Smooth muscle cell (in vitro differentiated cells): Measurements from ENCODE around the gene LRRC3. TPM values are rescaled to one million over a fixed set of nuclear protein-coding genes. Genes with fewer than 3 reads are reported as not detected.
A peak's percentile ranks its signal among the peaks of the same experiment; 100 is the strongest.

Source experiments
- DNase-seq: peaks from one replicate; lab custom pipeline; 2025; ENCODE audit not compliant: unreplicated experiment; lab: John Stamatoyannopoulos, UW
- H2AFZ ChIP-seq: fragments of 200-600 bp; sonication (generic); 2 replicates; pipeline ENCODE4 v1.6.0; 2016; ENCODE audit warnings: antibody characterized with exemption, low read depth, mild to moderate bottlenecking
- H3F3A ChIP-seq: fragments of 200-600 bp; sonication (generic); 2 replicates; pipeline ENCODE4 v1.6.0; 2017; ENCODE audit warnings: antibody characterized with exemption, low read depth
- H3K27ac ChIP-seq: fragments of 200-600 bp; sonication (generic); 2 replicates; pipeline ENCODE4 v1.5.1; 2016; ENCODE audit warnings: low read depth, mild to moderate bottlenecking
- H3K27me3 ChIP-seq: fragments of 200-600 bp; sonication (generic); 2 replicates; pipeline ENCODE4 v1.6.1; 2016; ENCODE audit warnings: low read depth, mild to moderate bottlenecking
- H3K36me3 ChIP-seq: fragments of 200-600 bp; sonication (generic); 2 replicates; pipeline ENCODE4 v1.5.1; 2016; ENCODE audit warnings: low read depth
- H3K4me1 ChIP-seq: fragments of 200-600 bp; sonication (generic); 2 replicates; pipeline ENCODE4 v1.5.1; 2016; ENCODE audit warnings: low read depth
- H3K4me2 ChIP-seq: fragments of 200-600 bp; sonication (generic); 2 replicates; pipeline ENCODE4 v1.6.0; 2016; ENCODE audit warnings: mild to moderate bottlenecking
- H3K4me3 ChIP-seq: fragments of 200-600 bp; sonication (generic); 2 replicates; pipeline ENCODE4 v1.5.1; 2016; ENCODE audit warnings: mild to moderate bottlenecking
- H3K79me2 ChIP-seq: fragments of 200-600 bp; sonication (generic); 2 replicates; pipeline ENCODE4 v1.6.0; 2016; ENCODE audit warnings: low read depth, mild to moderate bottlenecking
- H3K9ac ChIP-seq: fragments of 200-600 bp; sonication (generic); 2 replicates; pipeline ENCODE4 v1.6.0; 2016; ENCODE audit warnings: low read depth
- H3K9me3 ChIP-seq: fragments of 200-600 bp; sonication (generic); replicated peaks from 2 replicates; pipeline ENCODE4 v1.5.1; 2016; ENCODE audit warnings: low read depth
- H4K20me1 ChIP-seq: fragments of 200-600 bp; sonication (generic); 2 replicates; pipeline ENCODE4 v1.6.0; 2016; ENCODE audit warnings: low read depth
- WGBS: methylation state at CpG from one replicate; pipeline ENCODE4 v1.1.7; 2016; ENCODE audit warnings: low lambda C conversion rate; 5-methylcytosine and 5-hydroxymethylcytosine counted together
- polyA plus RNA-seq: library from polyadenylated mRNA; unstranded; fragments of >200 nt; fragmentation: Nextera tagmentation; extraction: Ambion mirVana; gene quantifications from 2 replicates; pipeline ENCODE4 v1.2.1, GENCODE V29; 2016
- total RNA-seq: library from RNA; depleted of rRNA; stranded (reverse); fragments of >200 nt; gene quantifications from 2 replicates; pipeline ENCODE4 v1.2.3, GENCODE V29; 2014
- TF ChIP-seq, protein P1 (sequence below): fragments of 200-600 bp; sonication (generic); IDR thresholded peaks from 2 replicates; pipeline ENCODE4 v1.5.1; 2017; ENCODE audit warnings: borderline replicate concordance, mild to moderate bottlenecking, antibody characterized with exemption; ENCODE audit not compliant: insufficient read depth, poor library complexity, severe bottlenecking

The LRRC3 gene
- total and polyA plus RNA-seq, 2 experiments from 2014 or later = 4.9 to 5.3 TPM

DNA sequence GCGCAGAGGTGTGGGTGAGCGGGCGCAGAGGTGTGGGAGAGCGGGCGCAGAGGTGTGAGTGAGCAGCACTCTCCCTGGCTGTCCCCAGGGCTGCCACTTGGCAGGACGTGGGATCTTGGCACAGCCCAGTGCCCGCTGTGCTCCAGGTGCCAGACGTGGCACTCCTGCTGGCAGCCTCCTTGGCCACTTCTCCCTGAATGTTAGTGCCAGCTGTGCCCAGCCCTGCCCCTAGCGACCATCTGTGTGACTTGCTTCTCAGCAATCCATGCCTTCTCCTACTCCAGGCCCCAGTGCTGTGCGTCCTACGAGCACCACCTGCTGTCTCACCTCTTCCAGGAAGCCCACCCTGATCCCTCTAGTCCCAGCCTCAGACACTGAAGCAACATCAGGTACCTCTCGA lies 54.2 kb downstream of the LRRC3 start:
- no peak overlapping the region for H3K27ac ChIP-seq
- TF ChIP-seq, protein P1, sequence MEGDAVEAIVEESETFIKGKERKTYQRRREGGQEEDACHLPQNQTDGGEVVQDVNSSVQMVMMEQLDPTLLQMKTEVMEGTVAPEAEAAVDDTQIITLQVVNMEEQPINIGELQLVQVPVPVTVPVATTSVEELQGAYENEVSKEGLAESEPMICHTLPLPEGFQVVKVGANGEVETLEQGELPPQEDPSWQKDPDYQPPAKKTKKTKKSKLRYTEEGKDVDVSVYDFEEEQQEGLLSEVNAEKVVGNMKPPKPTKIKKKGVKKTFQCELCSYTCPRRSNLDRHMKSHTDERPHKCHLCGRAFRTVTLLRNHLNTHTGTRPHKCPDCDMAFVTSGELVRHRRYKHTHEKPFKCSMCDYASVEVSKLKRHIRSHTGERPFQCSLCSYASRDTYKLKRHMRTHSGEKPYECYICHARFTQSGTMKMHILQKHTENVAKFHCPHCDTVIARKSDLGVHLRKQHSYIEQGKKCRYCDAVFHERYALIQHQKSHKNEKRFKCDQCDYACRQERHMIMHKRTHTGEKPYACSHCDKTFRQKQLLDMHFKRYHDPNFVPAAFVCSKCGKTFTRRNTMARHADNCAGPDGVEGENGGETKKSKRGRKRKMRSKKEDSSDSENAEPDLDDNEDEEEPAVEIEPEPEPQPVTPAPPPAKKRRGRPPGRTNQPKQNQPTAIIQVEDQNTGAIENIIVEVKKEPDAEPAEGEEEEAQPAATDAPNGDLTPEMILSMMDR = no peak
- no peak overlapping the region for H2AFZ ChIP-seq
- no peaks in the 10 kb centered on the region for H3K4me1 ChIP-seq
- H3K79me2 ChIP-seq = no peaks in the 10 kb centered on the region
- H3F3A ChIP-seq = no peaks in the 10 kb centered on the region
- no peaks in the 10 kb centered on the region for H4K20me1 ChIP-seq
- H3K9ac ChIP-seq = no peak overlapping the region
- H3K27me3 ChIP-seq = no peaks in the 10 kb centered on the region
- no peak for DNase-seq
- whole genome bisulfite sequencing = 91% methylated on average over 6 of the region's 12 CpGs
- no peaks in the 10 kb centered on the region for H3K36me3 ChIP-seq
- H3K4me3 ChIP-seq = no peak overlapping the region
- no peaks in the 10 kb centered on the region for H3K9me3 ChIP-seq
- H3K4me2 ChIP-seq = no peak overlapping the region

DNA sequence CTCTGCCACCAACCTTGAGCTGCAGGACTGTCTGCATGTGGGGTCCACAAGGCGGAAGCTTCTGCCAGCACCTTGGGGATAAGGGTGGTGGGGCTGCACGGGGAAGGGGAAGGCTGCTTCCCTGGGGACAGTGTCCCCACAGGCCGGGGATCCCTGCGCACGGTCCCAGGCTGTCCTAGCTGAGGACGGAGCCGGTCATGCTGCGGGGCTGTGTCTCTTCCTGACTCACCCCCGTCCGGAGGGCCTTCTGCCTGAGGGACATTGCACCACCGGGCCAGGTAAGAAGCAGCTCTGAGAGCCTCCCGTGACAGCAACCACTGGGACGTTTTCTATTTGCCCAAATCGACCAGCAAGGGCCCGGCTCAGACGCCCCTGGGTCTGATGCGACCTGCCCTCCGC lies 54.8 kb downstream of the LRRC3 start:
- Histone ChIP-seq H3K4me3 (peak overlapping the region; percentile 31), H3K9me3 (no peaks in the 10 kb centered on the region), H3K4me2 (peak overlapping the region; percentile 68), H3F3A (no peaks in the 10 kb centered on the region), H4K20me1 (no peaks in the 10 kb centered on the region), H3K27me3 (no peaks in the 10 kb centered on the region), H3K4me1 (no peaks in the 10 kb centered on the region), H3K9ac (no peak overlapping the region), H2AFZ (no peak overlapping the region), H3K79me2 (no peaks in the 10 kb centered on the region), H3K36me3 (no peaks in the 10 kb centered on the region), H3K27ac (no peak overlapping the region)
- TF ChIP-seq, protein P1 = no peak
- WGBS = 89% methylated on average over 18 of the region's 18 CpGs
- no peak for DNase-seq

DNA sequence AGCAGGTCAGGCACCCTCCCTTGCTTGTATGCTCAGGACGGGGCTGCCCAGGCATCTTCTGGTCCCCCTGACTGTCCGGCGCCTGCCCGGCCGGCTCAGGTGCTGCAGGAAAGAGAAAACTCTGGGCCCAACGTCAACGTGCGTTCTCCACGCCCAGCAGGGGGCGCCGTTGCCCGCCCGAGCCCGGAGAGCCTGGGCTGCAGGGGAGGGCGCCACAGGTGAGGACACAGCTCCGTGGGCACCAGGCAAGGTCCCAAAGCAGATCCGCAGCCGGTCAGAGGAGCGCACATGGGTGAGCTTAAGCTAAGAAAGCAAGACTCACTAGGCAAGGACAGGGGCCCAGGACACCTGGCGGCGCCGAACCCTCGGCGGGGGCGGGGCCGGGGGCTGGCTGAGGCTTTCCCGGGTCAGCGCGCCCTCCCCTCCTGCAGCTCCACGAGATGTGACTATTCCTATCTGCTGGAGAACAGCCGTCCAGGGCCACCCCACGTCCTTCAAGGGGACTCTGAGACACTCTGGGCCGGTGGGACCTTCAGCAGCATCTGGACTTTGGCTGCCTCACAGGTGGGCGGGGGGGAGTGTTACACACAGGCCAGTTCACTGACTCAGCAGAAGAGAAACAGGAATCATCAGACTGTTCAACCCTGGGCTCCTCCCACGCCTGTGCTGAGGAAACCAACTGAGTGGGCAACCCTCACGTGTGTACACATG lies 55.4 kb downstream of the LRRC3 start:
- H3F3A ChIP-seq = no peaks in the 10 kb centered on the region
- H3K27me3 ChIP-seq = no peaks in the 10 kb centered on the region
- no peaks in the 10 kb centered on the region for H3K9me3 ChIP-seq
- H3K4me1 ChIP-seq = no peaks in the 10 kb centered on the region
- no peaks in the 10 kb centered on the region for H3K79me2 ChIP-seq
- H3K4me3 ChIP-seq = peak overlapping the region; percentile 31
- WGBS = 33% methylated on average over 22 of the region's 36 CpGs
- no peak for DNase-seq
- TF ChIP-seq, protein P1 = peak; percentile 92
- no peak overlapping the region for H3K27ac ChIP-seq
- H3K36me3 ChIP-seq = no peaks in the 10 kb centered on the region
- H2AFZ ChIP-seq = no peak overlapping the region
- H4K20me1 ChIP-seq = no peaks in the 10 kb centered on the region
- no peak overlapping the region for H3K9ac ChIP-seq
- H3K4me2 ChIP-seq = peak overlapping the region; percentile 68
